Measurements from ENCODE around the gene ZMYND10.

The ZMYND10 gene

GRCh38 chr3:50378024-50378423 lies 32.5 kb upstream of the ZMYND10 start:
- DNase-seq (ENCODE audit: low spot score) = no peak
- no peak for TF ChIP-seq CTCF (IDR thresholded peaks at IDR 0.05; ENCODE audit: extremely low read depth, missing control alignments)

- DNase-seq (ENCODE audit: low spot score) = no peak
- no peak for TF ChIP-seq CTCF (IDR thresholded peaks at IDR 0.05; ENCODE audit: extremely low read depth, missing control alignments)
Measured at GRCh38 chr3:50375258-50375931, 29.9 kb upstream of the ZMYND10 start.

- no peak for DNase-seq (ENCODE audit: low spot score)
- TF ChIP-seq CTCF (IDR thresholded peaks at IDR 0.05; ENCODE audit: extremely low read depth, missing control alignments) = no peak
Measured at GRCh38 chr3:50374363-50375257, 29.1 kb upstream of the ZMYND10 start.

- DNase-seq (ENCODE audit: low spot score) = no peak
- no peak for TF ChIP-seq CTCF (IDR thresholded peaks at IDR 0.05; ENCODE audit: extremely low read depth, missing control alignments)
Measured at GRCh38 chr3:50373146-50374051, 27.9 kb upstream of the ZMYND10 start.

- no peak for DNase-seq (ENCODE audit: low spot score)
Measured at GRCh38 chr3:50372349-50372748, 26.8 kb upstream of the ZMYND10 start.

GRCh38 chr3:50371133-50371685 lies 25.7 kb upstream of the ZMYND10 start:
- no peak for TF ChIP-seq CTCF (IDR thresholded peaks at IDR 0.05; ENCODE audit: extremely low read depth, missing control alignments)

More at GRCh38 chr3:50372349-50372748, 26.8 kb upstream of the ZMYND10 start:
- no peak for TF ChIP-seq CTCF (IDR thresholded peaks at IDR 0.05; ENCODE audit: extremely low read depth, missing control alignments)

More at GRCh38 chr3:50371133-50371685, 25.7 kb upstream of the ZMYND10 start:
- DNase-seq (ENCODE audit: low spot score) = no peak

Data from GM20000 (cell line).